GM18520 (cell line): ENCODE results near the gene RYR2.

ENCODE experiments used
- ATAC-seq: cut with Tn5 transposase; IDR thresholded peaks from one replicate; pipeline ENCODE4 v1.9.1; 2021; ENCODE audit not compliant: unreplicated experiment

RYR2 gene

GRCh38 chr1:237416924-237417655 lies 375.1 kb downstream of the RYR2 start:
- no peak for ATAC-seq

- ATAC-seq, result no peak
Observed at GRCh38 chr1:237428809-237429208, 386.8 kb downstream of the RYR2 start.

- ATAC-seq, result no peak
Observed at GRCh38 chr1:237429252-237429651, 387.3 kb downstream of the RYR2 start.

- ATAC-seq, result no peak
Observed at GRCh38 chr1:237431448-237431847, 389.5 kb downstream of the RYR2 start.

- no peak for ATAC-seq
Observed at GRCh38 chr1:237440346-237440745, 398.4 kb downstream of the RYR2 start.

GRCh38 chr1:237444120-237444790 lies 402.3 kb downstream of the RYR2 start:
- no peak for ATAC-seq

GRCh38 chr1:237448042-237448441 lies 406.1 kb downstream of the RYR2 start:
- no peak for ATAC-seq

- ATAC-seq, result no peak
Observed at GRCh38 chr1:237457573-237457972, 415.6 kb downstream of the RYR2 start.

- no peak for ATAC-seq
Observed at GRCh38 chr1:237467320-237467719, 425.3 kb downstream of the RYR2 start.

GRCh38 chr1:237470712-237471338 lies 428.8 kb downstream of the RYR2 start:
- ATAC-seq, result no peak

GRCh38 chr1:237471377-237471776 lies 429.4 kb downstream of the RYR2 start:
- no peak for ATAC-seq

- no peak for ATAC-seq
Observed at GRCh38 chr1:237471956-237472355, 430.0 kb downstream of the RYR2 start.

- no peak for ATAC-seq
Observed at GRCh38 chr1:237473854-237474253, 431.9 kb downstream of the RYR2 start.

- ATAC-seq, result no peak
Observed at GRCh38 chr1:237478082-237478481, 436.1 kb downstream of the RYR2 start.

- no peak for ATAC-seq
Observed at GRCh38 chr1:237478842-237479241, 436.9 kb downstream of the RYR2 start.

GRCh38 chr1:237482777-237483176 lies 440.8 kb downstream of the RYR2 start:
- ATAC-seq, result no peak

GRCh38 chr1:237492359-237492758 lies 450.4 kb downstream of the RYR2 start:
- ATAC-seq, result no peak

GRCh38 chr1:237500566-237500965 lies 458.6 kb downstream of the RYR2 start:
- ATAC-seq, result no peak

GRCh38 chr1:237503292-237503691 lies 461.3 kb downstream of the RYR2 start:
- no peak for ATAC-seq

GRCh38 chr1:237507005-237507404 lies 465.0 kb downstream of the RYR2 start:
- ATAC-seq, result peak; percentile 84

- no peak for ATAC-seq
Observed at GRCh38 chr1:237509748-237510147, 467.8 kb downstream of the RYR2 start.

GRCh38 chr1:237525102-237525501 lies 483.1 kb downstream of the RYR2 start:
- ATAC-seq, result no peak
